ENCODE data around the gene PROC. TPM values are rescaled to one million over a fixed set of nuclear protein-coding genes. Genes with fewer than 3 reads are reported as not detected.
"Not testable (repeated sequence)": the region's sequence is repeated elsewhere in the genome, so short reads cannot be mapped to it uniquely, and the experiment has no call there.

The PROC gene
- total RNA-seq, 1 experiment from 2014 or later: 6.4 TPM

- peak overlapping the region; percentile 75 for H3K4me3 ChIP-seq (ENCODE audit: low read depth, low read length)
- peaks cover 32% of the 10 kb centered on the region for H3K4me1 ChIP-seq
- no peaks in the 10 kb centered on the region for H3K27me3 ChIP-seq (replicated peaks; ENCODE audit: control insufficient read depth, insufficient read depth, low read length)
- TF ChIP-seq, protein P1, sequence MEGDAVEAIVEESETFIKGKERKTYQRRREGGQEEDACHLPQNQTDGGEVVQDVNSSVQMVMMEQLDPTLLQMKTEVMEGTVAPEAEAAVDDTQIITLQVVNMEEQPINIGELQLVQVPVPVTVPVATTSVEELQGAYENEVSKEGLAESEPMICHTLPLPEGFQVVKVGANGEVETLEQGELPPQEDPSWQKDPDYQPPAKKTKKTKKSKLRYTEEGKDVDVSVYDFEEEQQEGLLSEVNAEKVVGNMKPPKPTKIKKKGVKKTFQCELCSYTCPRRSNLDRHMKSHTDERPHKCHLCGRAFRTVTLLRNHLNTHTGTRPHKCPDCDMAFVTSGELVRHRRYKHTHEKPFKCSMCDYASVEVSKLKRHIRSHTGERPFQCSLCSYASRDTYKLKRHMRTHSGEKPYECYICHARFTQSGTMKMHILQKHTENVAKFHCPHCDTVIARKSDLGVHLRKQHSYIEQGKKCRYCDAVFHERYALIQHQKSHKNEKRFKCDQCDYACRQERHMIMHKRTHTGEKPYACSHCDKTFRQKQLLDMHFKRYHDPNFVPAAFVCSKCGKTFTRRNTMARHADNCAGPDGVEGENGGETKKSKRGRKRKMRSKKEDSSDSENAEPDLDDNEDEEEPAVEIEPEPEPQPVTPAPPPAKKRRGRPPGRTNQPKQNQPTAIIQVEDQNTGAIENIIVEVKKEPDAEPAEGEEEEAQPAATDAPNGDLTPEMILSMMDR (IDR thresholded peaks at IDR 0.05; ENCODE audit: insufficient read depth in 1 of 2, low read depth in 1 of 2, low read length in 1 of 2, severe bottlenecking in 1 of 2, unreplicated experiment in 1 of 2): no peak
- H3K36me3 ChIP-seq (ENCODE audit: control insufficient read depth, insufficient read depth, low read length): no peaks in the 10 kb centered on the region
- Mint-ChIP-seq H3K9me3 (ENCODE audit: unreplicated experiment) (peaks cover 6% of the 10 kb centered on the region), H3K4me1 (ENCODE audit: low read depth, unreplicated experiment) (peaks cover 32% of the 10 kb centered on the region), H3K36me3 (ENCODE audit: insufficient read depth, unreplicated experiment) (peaks cover 6% of the 10 kb centered on the region), H3K27me3 (ENCODE audit: insufficient read depth, unreplicated experiment) (no peaks in the 10 kb centered on the region), H3K4me3 (ENCODE audit: unreplicated experiment) (peak overlapping the region; percentile 83), H3K27ac (ENCODE audit: unreplicated experiment) (no peak overlapping the region)
- intact Hi-C loops (cut with micrococcal nuclease; ENCODE audit: unreplicated experiment): loop anchor here (1.0 kb wide), 1 partner anchor 19 kb away; no protein-coding TSS in a partner anchor
- H3K9me3 ChIP-seq: peaks cover 2% of the 10 kb centered on the region
- ChIA-PET CTCF (no interaction called here), POLR2A (interaction anchor here (0.5 to 1.6 kb wide), 4 partner anchors 8 to 64 kb away, joined by 3 to 9 read pairs (median 4); no protein-coding TSS in a partner anchor)
- no peak for DNase-seq
- no TSS peak for BruUV-seq (replicated peaks)
Observed at GRCh38 chr2:127407661-127408003, 10.6 kb upstream of the PROC start.

DNA sequence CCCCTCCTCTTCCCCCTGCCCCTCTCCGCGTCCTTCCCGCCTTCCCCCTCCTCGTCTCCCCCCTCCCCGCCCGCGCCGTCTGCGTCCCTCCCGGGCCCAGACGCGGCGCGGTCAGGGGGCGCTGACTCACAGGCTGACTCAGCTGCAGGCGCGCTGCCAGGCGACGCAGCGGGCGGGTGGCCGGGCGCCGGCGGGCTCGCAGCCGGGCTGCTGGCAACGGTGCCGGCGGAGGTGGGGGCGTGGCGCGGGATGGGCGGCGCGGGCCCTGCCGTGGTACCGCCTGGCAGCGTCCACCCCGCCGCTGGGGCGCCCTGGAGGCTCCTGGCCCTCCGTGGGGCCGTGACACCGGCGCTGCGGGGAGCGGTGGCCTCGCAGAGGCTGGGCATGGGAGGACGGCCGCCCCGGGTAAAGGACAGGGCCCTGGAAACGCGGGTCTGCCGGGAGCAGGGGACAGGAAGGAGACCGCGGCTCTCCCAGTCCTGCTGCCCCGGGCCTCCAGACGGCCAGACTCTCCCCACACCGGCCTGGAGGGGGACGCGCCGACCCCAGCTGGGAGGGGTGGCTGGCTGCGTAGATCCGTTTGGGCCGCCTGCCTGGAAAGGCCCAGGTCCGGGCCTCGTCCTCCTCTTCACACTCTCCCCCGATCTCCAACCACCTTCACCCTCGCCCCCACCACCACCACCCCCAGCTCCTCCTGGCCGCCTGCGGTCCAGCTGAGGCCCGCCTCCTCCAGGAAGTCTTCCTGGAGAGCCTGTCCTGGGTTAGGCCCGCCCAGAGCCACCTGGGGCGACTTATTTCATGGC is 10.0 kb upstream of the PROC start:
- H3K36me3 ChIP-seq (ENCODE audit: control insufficient read depth, insufficient read depth, low read length): no peaks in the 10 kb centered on the region
- no peaks in the 10 kb centered on the region for H3K27me3 ChIP-seq (replicated peaks; ENCODE audit: control insufficient read depth, insufficient read depth, low read length)
- peaks cover 11% of the 10 kb centered on the region for H3K9me3 Mint-ChIP-seq (ENCODE audit: unreplicated experiment)
- H3K4me1 Mint-ChIP-seq (ENCODE audit: low read depth, unreplicated experiment): peaks cover 31% of the 10 kb centered on the region
- peaks cover 7% of the 10 kb centered on the region for H3K9me3 ChIP-seq
- peaks cover 6% of the 10 kb centered on the region for H3K36me3 Mint-ChIP-seq (ENCODE audit: insufficient read depth, unreplicated experiment)
- peak overlapping the region; percentile 57 for H3K27ac Mint-ChIP-seq (ENCODE audit: unreplicated experiment)
- intact Hi-C loops (cut with micrococcal nuclease; ENCODE audit: unreplicated experiment): loop anchor here (1.0 kb wide), 1 partner anchor 20 kb away; no protein-coding TSS in a partner anchor
- DNase-seq: peak; percentile 85 to 91
- ChIA-PET POLR2A (interaction anchor here (0.5 to 1.6 kb wide), 4 partner anchors 8 to 64 kb away, joined by 3 to 9 read pairs (median 4); no protein-coding TSS in a partner anchor), CTCF (interaction anchor here (0.6 to 1.2 kb wide), 2 partner anchors 15 to 99 kb away, joined by 3 to 6 read pairs; no protein-coding TSS in a partner anchor)
- peak overlapping the region; percentile 83 for H3K4me3 Mint-ChIP-seq (ENCODE audit: unreplicated experiment)
- H3K4me1 ChIP-seq: peaks cover 30% of the 10 kb centered on the region
- BruUV-seq (replicated peaks): no TSS peak
- no peaks in the 10 kb centered on the region for H3K27me3 Mint-ChIP-seq (ENCODE audit: insufficient read depth, unreplicated experiment)
- TF ChIP-seq, protein P1 (IDR thresholded peaks at IDR 0.05; ENCODE audit: insufficient read depth in 1 of 2, low read depth in 1 of 2, low read length in 1 of 2, severe bottlenecking in 1 of 2, unreplicated experiment in 1 of 2): no peak
- H3K4me3 ChIP-seq (ENCODE audit: low read depth, low read length): peak overlapping the region; percentile 75

GRCh38 chr2:127408807-127409099 is 9.5 kb upstream of the PROC start:
- intact Hi-C loops (cut with micrococcal nuclease; ENCODE audit: unreplicated experiment): loop anchor here (1.0 kb wide), 1 partner anchor 20 kb away; no protein-coding TSS in a partner anchor
- POLR2A ChIA-PET: interaction anchor here (1.6 kb wide), 1 partner anchor 20 kb away, joined by 9 read pairs; no protein-coding TSS in a partner anchor

GRCh38 chr2:127409716-127410115 is 8.5 kb upstream of the PROC start:
- Mint-ChIP-seq H3K27ac (ENCODE audit: unreplicated experiment) (peak overlapping the region; percentile 89), H3K4me1 (ENCODE audit: low read depth, unreplicated experiment) (peaks cover 39% of the 10 kb centered on the region), H3K9me3 (ENCODE audit: unreplicated experiment) (peaks cover 11% of the 10 kb centered on the region)
- intact Hi-C loops (cut with micrococcal nuclease; ENCODE audit: unreplicated experiment); CTCF ChIA-PET; H3K27me3 ChIP-seq (replicated peaks; ENCODE audit: control insufficient read depth, insufficient read depth, low read length); H3K4me3 ChIP-seq (ENCODE audit: low read depth, low read length); H3K36me3 Mint-ChIP-seq (ENCODE audit: insufficient read depth, unreplicated experiment); H3K4me3 Mint-ChIP-seq (ENCODE audit: unreplicated experiment); DNase-seq; BruUV-seq (replicated peaks); POLR2A ChIA-PET; H3K36me3 ChIP-seq (ENCODE audit: control insufficient read depth, insufficient read depth, low read length); H3K27me3 Mint-ChIP-seq (ENCODE audit: insufficient read depth, unreplicated experiment): not testable (repeated sequence)
- Histone ChIP-seq H3K4me1 (peaks cover 35% of the 10 kb centered on the region), H3K9me3 (peaks cover 11% of the 10 kb centered on the region)

More at GRCh38 chr2:127408807-127409099, 9.5 kb upstream of the PROC start:
- peak overlapping the region; percentile 83 for H3K4me3 Mint-ChIP-seq (ENCODE audit: unreplicated experiment)
- CTCF ChIA-PET: interaction anchor here (0.6 to 1.2 kb wide), 2 partner anchors 15 to 100 kb away, joined by 3 to 6 read pairs; no protein-coding TSS in a partner anchor
- no peaks in the 10 kb centered on the region for H3K27me3 Mint-ChIP-seq (ENCODE audit: insufficient read depth, unreplicated experiment)
- H3K27ac Mint-ChIP-seq (ENCODE audit: unreplicated experiment): peak overlapping the region; percentile 57
- peaks cover 11% of the 10 kb centered on the region for H3K9me3 Mint-ChIP-seq (ENCODE audit: unreplicated experiment)
- Histone ChIP-seq H3K4me1 (peaks cover 31% of the 10 kb centered on the region), H3K4me3 (ENCODE audit: low read depth, low read length) (peak overlapping the region; percentile 75), H3K27me3 (replicated peaks; ENCODE audit: control insufficient read depth, insufficient read depth, low read length) (no peaks in the 10 kb centered on the region), H3K9me3 (peaks cover 11% of the 10 kb centered on the region), H3K36me3 (ENCODE audit: control insufficient read depth, insufficient read depth, low read length) (no peaks in the 10 kb centered on the region)
- peaks cover 6% of the 10 kb centered on the region for H3K36me3 Mint-ChIP-seq (ENCODE audit: insufficient read depth, unreplicated experiment)
- no peak for DNase-seq
- no TSS peak for BruUV-seq (replicated peaks)
- peaks cover 33% of the 10 kb centered on the region for H3K4me1 Mint-ChIP-seq (ENCODE audit: low read depth, unreplicated experiment)
- TF ChIP-seq, protein P1 (IDR thresholded peaks at IDR 0.05; ENCODE audit: insufficient read depth in 1 of 2, low read depth in 1 of 2, low read length in 1 of 2, severe bottlenecking in 1 of 2, unreplicated experiment in 1 of 2): no peak

Data from Caco-2 (cell line).